Retina (tissue), 1 donor: ENCODE measurements around the gene TMEM131.

Source experiments
- DNase-seq: peaks from one replicate; pipeline ENCODE4 v3.0.0-alpha.2; 2016

Gene TMEM131

DNA sequence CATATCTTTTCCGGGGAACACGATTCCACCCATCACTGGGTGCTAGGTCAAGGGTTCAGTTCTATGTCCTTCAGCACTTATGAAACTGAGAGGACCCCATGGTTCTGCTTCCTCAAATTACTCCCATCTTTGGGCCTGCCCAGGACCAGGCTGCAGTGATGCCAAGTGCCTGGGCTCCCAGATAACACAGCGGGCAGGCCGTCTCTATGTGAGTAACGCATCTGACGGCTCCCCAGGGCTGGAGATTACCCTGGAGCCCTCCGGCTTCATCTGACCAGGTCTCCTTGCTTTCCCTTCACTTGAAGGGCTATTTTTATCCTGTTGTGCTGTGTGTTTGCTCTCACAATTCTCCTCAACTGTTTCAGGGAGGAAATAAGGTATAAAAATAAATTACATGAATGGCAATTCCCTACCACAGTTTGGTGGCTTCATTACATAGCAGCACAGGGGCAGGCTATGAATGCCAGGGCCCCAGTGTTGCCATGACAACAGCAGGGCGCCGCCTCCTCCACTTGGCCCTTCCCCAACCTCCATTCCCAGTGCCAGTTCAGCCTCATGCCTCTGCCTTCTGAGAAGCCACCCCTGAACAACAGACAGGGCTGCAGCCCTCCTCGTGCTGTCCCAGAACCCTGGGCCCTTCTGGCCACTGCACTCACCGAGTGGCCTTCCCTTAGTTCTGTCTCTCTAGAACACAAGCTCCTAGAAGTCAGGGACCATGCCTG lies 25.4 kb upstream of the TMEM131 start:
- no peak for DNase-seq

DNA sequence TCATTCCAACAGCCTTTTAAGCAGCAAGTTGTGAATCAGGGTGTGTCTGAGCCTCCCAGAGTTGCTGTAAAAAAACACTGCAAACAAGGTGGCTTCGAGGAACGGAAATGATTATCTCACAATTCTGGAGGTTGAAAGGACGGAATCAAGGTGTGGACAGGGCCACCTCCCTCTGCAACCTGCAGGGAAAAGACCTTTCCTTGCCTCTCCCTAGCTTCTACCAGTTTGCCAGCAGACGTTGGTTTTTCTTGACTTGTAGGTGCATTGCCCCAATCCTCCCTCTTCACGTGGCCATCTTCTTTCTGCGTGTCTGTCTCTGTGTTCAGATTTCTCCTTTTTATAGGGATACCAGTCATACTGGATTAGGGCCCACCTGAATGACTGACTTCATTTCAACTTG lies 24.8 kb upstream of the TMEM131 start:
- DNase-seq: no peak

DNA sequence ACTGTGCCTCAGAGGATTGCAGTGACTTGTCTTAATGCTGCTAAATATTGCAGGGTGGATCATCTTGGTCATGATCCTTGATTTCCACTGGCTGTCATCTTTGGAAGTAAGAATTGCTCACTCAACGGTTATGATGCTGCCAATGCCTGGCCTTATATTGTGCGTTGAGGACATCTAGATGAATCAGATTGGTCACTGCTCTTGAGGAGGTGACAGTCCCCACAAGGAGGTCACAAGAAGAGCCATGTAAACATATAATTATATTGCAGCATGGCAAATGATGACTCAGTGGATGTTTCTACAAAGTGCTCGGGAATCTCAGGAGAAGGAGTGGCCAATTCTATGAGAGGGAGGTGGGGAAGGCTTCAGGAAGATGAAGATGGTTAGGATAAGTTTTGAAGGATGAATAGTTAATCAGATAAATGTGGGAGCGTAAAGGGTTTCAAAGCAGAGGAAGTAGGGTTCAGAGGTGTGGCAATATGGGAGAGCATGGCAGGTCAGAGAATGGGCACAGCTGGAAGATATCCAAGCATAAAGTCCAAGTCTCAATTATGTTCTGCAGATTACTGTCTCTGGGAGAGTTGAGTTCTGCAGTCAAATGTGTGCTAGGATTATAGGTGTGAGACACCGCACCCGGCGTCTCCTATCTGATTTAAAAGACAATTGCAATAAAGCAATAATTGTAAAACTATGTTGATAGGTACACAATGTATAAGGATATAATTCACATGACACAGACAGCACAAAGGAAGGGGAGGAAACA lies 21.3 kb upstream of the TMEM131 start:
- DNase-seq: no peak

DNA sequence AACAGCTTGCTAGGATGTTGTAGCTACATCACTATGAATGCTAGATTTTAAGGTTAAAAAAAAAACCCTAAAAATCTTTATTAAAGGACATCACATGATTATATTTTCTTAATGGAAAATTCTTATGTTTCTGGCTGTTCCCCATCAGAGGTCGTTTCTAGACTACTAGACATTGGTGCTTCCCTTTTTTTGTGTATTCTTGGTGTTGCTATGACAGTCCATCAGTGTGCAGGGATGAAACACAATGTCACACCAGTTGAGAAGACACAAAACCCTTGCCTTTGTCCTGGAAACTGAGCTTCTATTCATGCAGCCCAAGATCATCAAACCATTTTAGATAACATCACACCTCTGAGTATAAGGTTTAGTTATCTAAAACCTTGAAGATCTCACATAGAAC lies 19.9 kb upstream of the TMEM131 start:
- no peak for DNase-seq

DNA sequence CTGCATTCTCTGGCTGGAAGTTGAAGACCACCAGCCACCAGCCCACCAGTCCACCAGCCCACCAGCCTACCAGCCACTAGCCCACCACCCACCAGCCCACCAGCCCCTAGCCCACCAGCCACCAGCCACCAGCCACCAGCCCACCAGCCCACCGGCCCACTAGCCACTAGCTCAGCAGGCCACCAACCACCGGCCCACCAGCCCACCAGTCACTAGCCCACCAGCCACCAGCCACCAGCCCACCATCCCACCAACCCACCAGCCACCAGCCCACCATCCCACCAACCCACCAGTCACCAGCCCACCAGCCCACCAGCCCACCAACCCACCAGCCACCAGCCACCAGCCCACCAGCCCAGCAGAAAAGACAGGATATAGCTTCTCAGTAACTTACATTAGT lies 18.6 kb upstream of the TMEM131 start:
- no peak for DNase-seq

DNA sequence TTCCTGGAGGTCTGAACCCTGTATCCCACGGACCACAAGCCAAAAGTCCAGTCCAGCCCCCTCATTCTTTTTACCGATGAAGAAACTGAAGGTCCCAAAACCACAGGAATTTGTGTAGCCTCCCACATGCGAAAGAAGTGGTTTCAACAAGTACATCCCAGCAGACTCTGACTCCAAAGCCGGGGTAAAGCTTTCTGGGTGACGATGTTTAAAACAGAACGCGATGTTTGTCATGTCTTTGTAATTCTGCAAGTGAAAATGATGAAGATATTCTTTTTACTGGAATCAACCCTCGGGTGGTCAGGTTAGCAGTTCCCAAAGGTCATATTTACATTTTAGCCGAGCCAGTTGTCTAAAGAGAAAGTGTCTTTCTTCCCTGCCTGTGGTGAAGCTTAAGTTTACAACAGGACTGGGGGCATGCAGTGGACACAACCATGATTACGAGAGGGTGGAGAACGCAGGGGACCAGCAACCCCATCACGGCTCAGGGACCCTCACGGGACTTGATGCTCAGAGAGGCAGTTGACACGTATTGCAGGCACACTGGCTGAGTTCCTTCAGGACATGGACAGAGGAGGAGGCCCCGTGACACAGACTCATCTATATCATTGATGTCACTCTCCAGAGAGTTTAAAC lies 17.8 kb upstream of the TMEM131 start:
- no peak for DNase-seq

DNA sequence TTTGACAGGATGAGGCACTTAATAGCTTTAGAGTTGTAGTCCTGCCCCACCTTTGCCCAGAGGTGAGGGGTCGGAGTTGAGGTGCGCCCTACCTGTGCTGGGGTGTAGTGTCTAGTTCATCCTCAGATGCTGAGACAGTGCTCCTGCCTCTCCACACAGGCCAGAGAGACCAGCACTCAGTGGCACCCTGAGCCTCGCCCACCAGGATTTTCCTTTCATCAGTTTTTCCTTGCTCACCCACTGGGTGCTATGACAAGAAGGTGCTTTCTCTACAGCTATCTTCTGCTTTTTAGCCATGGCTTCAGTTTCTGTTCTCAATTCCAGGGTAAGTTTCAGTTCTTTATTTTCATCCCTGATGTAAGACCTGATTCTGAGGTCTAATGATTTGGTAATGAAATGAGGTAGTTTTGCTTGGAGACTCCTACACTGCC lies 16.8 kb upstream of the TMEM131 start:
- no peak for DNase-seq

DNA sequence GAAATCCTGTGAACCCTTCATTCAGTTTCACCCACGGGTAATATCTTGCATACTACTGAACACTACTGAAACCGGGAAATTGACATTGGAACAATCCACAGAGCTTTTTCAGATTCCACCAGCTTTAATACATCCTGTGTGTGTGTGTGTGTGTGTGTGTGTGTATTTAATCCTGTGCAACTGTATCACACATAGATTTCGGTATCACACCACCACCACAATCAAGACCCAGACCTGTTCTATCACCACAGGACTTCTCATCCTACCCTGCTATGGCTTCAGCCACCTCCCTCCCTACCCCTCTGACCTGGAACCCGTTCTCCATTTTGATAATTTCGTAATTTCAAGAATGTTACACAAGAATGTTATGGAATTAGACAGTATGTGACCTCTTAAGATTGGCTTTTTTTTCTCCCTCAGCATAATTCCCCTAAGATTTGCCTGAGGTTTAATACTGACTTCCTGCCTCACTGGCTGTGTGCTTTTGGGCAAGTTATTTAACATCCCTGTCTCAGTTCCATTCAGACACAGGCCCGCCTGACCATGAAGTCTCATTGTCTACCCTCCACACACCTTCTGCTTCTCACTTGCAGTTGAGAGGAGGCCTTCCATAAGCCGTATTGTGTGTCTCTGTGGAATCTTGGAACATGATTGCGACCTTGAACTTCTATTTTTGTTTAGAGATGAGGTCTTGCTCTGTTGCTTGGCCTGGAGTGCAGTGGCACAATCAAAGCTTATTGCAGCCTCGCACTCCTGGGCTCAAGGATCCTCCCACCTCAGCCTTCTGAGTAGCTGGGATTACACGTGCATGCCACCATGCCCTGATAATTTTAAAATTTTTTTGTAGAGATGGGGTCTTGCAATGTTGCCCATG lies 14.4 kb upstream of the TMEM131 start:
- DNase-seq: no peak

DNA sequence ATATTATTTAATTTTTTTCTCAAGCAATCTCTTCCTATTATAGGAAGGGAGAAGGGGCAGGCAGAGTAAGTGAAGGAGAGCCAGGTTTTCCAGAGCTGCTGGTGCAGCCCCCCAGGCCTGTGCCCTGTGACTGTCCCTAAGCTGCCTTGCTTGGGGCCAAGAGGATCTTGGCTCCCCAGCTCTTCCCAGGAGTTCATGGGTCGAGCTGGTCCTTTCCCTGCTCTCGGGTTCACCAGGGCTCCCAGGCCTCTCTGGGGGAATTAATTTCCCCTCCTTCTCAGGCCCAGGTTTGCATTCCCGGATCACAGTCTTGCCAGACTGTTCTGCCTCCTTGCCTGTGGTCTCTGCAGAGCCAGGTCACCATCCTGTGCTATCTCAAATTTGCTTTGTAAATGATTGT lies 12.7 kb upstream of the TMEM131 start:
- no peak for DNase-seq

DNA sequence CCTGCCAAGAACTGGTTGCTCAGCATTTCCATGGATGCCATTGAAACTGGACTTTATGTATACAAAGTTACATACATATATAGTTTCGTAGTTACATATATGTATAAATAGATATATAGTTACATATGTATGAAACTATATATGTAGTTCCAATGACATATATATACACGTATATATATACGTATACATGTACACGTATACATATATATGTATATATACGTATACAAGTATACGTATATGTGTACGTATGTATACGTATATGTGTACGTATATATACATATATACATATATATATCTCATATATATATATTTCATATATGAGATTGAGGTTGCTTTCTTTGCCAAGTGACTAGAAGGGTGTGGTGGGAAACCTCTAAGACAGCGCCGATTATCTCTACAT lies 10.6 kb upstream of the TMEM131 start:
- no peak for DNase-seq

DNA sequence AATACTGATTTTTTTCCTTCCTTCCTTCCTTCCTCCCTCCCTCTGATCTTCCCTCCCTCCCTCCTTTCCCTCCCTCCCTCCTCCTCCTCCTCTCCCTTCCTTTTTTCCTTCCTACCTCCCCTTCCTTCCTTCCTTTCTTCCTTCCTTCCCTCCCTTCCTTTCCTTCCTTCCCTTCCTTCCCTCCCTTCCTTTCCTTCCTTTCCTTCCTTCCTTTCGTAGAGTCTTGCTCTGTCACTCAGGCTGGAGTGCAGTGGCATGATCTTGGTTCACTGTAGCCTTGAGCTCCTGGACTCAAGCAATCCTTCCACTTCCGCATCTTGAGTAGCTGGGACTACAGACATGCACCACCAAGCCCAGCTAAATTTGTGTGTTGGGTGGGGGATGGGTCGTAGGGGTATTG lies 8.9 kb upstream of the TMEM131 start:
- no peak for DNase-seq

DNA sequence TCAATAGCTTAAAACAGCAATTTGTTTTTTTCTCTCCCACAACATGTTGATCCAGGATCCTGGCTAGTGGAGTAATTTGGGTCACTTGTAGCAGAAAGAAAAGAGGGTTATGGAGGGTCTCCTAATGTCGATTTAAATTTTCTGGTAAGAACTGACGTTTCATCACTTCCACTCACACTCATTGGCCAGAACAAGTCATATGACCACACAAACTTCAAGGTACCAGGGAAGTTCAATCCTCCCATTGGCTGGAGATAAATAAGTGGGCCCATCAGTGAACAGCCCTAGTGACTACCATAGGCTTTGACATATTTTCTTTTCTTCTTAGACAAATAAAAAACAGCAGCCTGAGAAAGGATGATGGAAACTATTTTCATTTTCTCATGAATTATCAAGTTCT lies 8.3 kb upstream of the TMEM131 start:
- DNase-seq: no peak

DNA sequence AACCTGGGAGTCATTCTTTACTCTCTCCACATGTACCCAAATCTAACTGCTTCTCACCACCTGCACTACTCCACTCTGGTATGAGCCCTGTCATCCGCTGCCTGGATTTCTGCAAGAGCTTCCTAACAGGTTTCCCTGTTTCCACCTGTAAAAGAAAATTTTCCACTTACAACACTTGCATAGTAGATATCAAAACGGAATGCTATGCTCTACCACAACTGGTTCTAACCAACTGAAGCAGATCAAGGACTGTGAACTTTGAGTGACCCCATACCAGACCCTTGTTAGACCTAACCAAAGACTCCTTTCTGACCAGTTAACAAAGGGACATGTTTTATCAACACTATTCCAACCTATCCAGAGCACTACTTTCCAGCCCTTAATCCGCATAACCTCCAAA lies 3.8 kb upstream of the TMEM131 start:
- no peak for DNase-seq

DNA sequence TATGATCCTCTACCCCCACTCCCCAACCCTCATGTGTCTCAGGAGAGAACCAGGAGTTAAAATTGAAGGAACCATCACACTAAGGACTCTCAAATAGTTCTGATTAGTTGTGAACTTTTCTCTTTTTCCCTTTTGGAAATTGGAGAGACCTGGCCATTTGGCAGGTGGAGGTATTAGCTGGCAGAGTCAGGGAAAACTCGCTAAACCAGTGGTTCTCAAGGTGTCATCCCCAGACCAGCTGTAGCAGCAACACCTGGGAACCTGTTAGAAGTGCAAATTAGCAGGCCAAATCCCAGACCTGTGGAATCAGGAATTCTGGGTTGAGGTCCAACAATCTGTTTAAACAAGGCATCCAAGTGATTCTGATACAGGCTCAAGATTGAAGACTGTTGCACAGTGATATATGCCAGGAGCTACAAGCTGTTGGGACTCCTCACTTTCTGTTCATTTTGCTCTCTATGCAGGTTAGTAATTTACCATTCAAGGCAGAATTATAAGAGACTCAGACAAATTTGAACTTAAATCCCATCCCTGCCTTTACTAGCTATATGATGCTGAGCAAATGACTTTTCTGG lies 2.8 kb upstream of the TMEM131 start:
- DNase-seq: no peak

DNA sequence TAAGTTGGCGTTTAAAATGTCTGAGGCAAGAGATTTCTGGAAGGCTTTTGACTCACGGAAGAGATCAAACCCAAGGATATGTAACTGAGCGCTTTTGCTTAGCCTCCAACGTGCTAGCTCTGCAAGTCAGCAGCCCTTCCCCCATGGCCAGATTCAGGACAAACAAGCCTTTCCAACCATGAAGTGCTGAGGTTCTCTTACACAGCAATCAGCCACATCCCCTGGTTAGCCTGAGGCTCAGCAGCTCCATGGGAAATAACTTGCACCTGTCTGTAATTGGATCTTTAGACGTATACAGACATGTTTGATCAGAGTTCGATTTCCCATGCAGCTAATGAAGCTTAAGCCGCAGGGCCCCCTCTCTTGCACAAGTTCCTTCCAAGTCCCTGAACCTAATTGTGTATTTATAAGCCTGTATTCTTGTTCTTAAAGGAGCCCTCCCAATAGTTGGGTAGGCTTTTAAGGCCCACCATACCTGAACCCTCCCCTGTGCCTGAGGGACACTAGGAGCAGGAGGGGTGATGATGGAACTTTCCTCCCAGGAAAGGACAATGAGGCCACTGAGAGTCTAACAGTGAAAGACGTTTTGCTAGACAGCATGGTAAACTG lies 2.1 kb upstream of the TMEM131 start:
- no peak for DNase-seq

DNA sequence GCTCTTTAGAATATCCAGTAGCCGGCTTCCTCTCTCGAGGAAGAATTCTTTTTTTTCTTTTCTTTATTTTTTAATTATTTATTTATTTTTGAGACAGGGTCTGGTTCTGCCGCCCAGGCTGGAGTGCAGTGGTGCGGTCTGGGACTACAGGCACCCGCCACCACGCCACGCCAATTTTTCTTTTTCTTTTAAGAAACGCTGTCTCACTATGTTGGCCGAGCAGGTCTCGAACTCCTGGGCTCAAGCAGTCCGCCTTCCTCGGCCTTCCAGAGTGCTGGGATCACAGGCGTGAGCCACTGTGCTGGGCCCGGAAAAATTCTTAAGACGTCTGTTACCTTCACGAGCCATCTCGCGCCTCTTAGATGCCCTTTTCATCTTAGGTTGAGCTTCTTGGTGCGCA lies 931 bp upstream of the TMEM131 start:
- DNase-seq: no peak

DNA sequence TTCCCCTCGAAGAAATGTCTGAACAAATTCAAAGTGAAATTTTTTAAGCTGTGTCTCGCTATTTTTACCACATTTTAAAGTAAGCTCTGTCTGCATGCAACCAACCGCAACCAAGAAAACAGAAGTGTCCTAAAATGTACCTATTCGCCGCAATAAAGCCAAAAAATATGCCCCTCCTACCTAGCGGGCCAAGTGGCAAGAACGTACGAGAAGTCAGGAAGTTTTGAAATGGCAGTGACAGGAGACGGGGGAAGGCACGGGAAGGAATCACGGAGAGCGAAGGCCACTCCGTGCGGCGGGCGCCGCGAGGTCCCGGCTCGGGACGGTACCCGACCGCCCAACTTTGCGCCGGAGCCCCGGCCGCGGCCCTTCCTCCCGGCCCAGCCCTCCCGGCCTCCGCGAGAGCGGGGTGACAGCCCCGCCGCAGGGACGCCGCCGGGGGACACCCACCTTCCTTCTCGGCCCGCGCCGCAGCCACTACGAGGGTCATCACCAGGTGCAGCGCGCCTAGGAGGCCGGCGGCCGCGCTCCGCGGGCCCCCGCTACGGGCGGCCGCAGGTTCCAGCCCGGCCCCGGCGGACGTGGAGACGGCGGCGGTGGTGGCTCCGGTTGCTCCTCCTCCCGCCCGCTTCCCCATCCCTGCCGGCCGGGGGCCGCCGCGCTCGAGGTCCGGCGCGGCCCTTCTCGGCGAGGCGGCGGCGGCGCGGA lies 568 bp downstream of the TMEM131 start:
- DNase-seq: peak; percentile 70

DNA sequence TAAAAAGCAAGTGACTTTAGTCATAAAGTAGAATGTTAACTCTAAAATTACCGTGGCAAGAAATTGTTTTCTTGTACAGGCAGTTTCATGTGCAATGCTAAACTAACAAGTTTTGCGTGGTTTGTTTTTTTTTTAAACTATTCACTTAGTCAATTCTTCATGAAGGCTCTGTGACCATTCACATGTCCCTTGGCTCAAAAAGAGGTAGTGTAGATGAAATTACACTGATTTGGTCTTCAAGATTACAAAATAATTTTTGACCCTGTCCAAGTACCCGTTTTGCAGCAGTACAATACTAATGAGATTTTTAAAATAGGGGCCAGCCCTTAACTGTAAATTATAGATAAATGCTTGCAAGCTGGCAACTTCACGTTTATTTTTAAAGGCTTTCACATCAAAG lies 1.3 kb downstream of the TMEM131 start:
- no peak for DNase-seq

DNA sequence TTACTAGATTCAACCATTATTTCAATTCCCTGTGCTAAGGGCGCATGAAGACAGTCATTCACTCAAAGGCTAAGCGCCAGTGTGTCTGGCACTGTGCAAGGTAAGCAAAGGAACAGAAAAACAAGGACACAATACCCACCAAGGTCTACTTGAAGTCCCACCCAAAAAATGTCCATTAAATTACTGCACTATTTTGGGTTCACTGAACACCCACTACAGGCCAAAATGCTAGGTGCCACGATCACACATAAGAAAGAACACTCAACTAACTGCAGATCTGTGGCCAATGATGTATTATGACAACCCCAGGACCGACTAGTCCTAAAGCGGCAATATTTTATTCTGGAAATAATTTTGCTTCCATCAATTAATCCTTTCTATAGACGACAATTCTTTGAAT lies 1.8 kb downstream of the TMEM131 start:
- DNase-seq: no peak

DNA sequence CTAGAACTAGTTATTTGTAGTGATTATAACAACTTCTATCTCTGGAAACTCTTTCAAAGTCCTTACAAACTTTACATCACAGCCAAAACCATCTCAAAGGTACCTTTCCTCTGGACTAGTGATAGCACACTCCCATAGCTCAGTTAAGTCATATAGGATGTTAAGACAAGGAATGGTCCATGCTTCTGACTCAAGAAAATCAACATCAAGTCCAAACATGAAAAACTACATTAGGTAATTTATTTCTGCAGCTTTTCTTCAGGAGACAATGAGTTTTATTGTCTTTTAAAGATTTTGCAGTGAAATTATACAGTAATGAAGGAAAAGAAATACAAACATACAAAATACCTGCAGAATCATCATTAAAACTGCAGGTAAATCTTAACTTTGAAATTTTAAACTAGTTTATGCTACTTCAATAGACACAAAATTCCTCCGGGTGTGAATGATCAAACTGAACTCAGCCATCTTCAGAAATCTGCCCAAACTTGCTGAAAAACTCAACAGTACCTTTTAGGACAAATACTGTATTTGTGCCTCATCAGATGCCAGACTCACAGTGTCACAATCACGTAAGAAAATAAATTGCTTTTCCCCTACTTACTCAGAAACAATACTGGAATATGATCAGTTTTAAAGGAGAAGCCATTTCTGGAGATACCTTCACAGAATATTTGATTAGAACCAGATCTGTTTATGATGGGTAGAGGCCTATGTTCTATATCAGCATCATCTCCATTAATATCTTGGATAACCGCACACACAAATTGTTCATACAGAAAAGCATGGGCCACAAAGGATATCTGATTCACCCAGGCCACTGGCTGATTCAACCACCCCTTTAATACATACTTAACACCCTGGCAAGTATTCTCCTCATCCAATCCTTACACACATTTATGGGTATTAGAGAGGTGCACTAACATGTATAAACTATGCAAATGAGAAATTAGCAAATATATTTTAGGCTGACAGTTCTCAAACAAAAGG lies 2.6 kb downstream of the TMEM131 start:
- DNase-seq: no peak
